PFSK-1 (cell line): ENCODE data around the gene NANP.

Experiments
- POLR2AphosphoS5 ChIP-seq: IDR thresholded peaks from 2 replicates; pipeline ENCODE4 v1.6.1; 2012; ENCODE audit warnings: low read depth, mild to moderate bottlenecking, control low read depth, low read length, moderate library complexity
- REST ChIP-seq, 2 experiments: IDR thresholded peaks; 2 replicates each; pipeline versions ENCODE4 v1.6.1 to v1.8.0; 2011 to 2012; ENCODE audit warnings: low read depth in 2 of 2, low read length in 2 of 2, control low read depth in 1 of 2, inconsistent platforms in 1 of 2, mild to moderate bottlenecking in 1 of 2, moderate library complexity in 1 of 2; ENCODE audit not compliant: insufficient read depth in 1 of 2
- TAF1 ChIP-seq: IDR thresholded peaks from 2 replicates; pipeline ENCODE4 v1.6.1; 2012; ENCODE audit warnings: low read length, control low read depth, borderline replicate concordance; ENCODE audit not compliant: insufficient read depth

- TF ChIP-seq TAF1 (no peak), REST (IDR thresholded peaks at IDR 0.05; ENCODE audit: insufficient read depth in 1 of 2, low read depth in 2 of 2, low read length in 2 of 2) (no peak), POLR2AphosphoS5 (no peak)
Observed at GRCh38 chr20:25632940-25633790, 9.4 kb upstream of the NANP start.
